HG03442 (cell line): ENCODE results near the gene ZNF200.
"Not testable (repeated sequence)": the region's sequence is repeated elsewhere in the genome, so short reads cannot be mapped to it uniquely, and the experiment has no call there.

ENCODE experiments used
- ATAC-seq: cut with Tn5 transposase; IDR thresholded peaks from one replicate; pipeline ENCODE4 v1.9.1; 2021; ENCODE audit warnings: mild to moderate bottlenecking, moderate library complexity; ENCODE audit not compliant: unreplicated experiment

ZNF200 gene

GRCh38 chr16:3254309-3254708 lies 19.4 kb upstream of the ZNF200 start:
- ATAC-seq, result no peak

- no peak for ATAC-seq
Measured at GRCh38 chr16:3252967-3253366, 18.0 kb upstream of the ZNF200 start.

- ATAC-seq, result no peak
Measured at GRCh38 chr16:3249451-3249850, 14.5 kb upstream of the ZNF200 start.

GRCh38 chr16:3249020-3249419 lies 14.1 kb upstream of the ZNF200 start:
- ATAC-seq, result no peak

GRCh38 chr16:3248596-3248995 lies 13.6 kb upstream of the ZNF200 start:
- no peak for ATAC-seq

GRCh38 chr16:3246876-3247275 lies 11.9 kb upstream of the ZNF200 start:
- no peak for ATAC-seq

- ATAC-seq, result no peak
Measured at GRCh38 chr16:3246002-3246401, 11.0 kb upstream of the ZNF200 start.

GRCh38 chr16:3243882-3244281 lies 8.9 kb upstream of the ZNF200 start:
- no peak for ATAC-seq

- no peak for ATAC-seq
Measured at GRCh38 chr16:3242709-3243108, 7.8 kb upstream of the ZNF200 start.

GRCh38 chr16:3241761-3242160 lies 6.8 kb upstream of the ZNF200 start:
- no peak for ATAC-seq

- no peak for ATAC-seq
Measured at GRCh38 chr16:3235856-3236669, 1.1 kb upstream of the ZNF200 start.

GRCh38 chr16:3234543-3234856 lies 458 bp downstream of the ZNF200 start:
- no peak for ATAC-seq

GRCh38 chr16:3223913-3224515 lies 10.9 kb downstream of the ZNF200 start:
- ATAC-seq, result no peak

GRCh38 chr16:3220839-3221238 lies 14.1 kb downstream of the ZNF200 start:
- no peak for ATAC-seq

GRCh38 chr16:3216263-3216640 lies 18.7 kb downstream of the ZNF200 start:
- no peak for ATAC-seq

- ATAC-seq, result no peak
Measured at GRCh38 chr16:3215601-3216262, 19.2 kb downstream of the ZNF200 start.

GRCh38 chr16:3214904-3215600 lies 19.9 kb downstream of the ZNF200 start:
- no peak for ATAC-seq

GRCh38 chr16:3212567-3212966 lies 22.4 kb downstream of the ZNF200 start:
- ATAC-seq, result no peak

GRCh38 chr16:3212006-3212405 lies 23.0 kb downstream of the ZNF200 start:
- no peak for ATAC-seq

GRCh38 chr16:3207086-3207953 lies 27.6 kb downstream of the ZNF200 start:
- no peak for ATAC-seq

- not testable (repeated sequence) for ATAC-seq
Measured at GRCh38 chr16:3205939-3206338, 29.0 kb downstream of the ZNF200 start.
